GOT3 (cell line): ENCODE data around the gene NBEAL2.

Source experiments
- DNase-seq: peaks from one replicate; lab custom pipeline; 2025; ENCODE audit warnings: mixed read lengths; lab: John Stamatoyannopoulos, UW

NBEAL2 gene

GRCh38 chr3:47041114-47041513 is 61.6 kb downstream of the NBEAL2 start:
- DNase-seq = no peak

- no peak for DNase-seq
These were observed 62.8 kb downstream of the NBEAL2 start for GRCh38 chr3:47042231-47042791.

GRCh38 chr3:47047069-47047468 is 67.6 kb downstream of the NBEAL2 start:
- no peak for DNase-seq

GRCh38 chr3:47047673-47048072 is 68.2 kb downstream of the NBEAL2 start:
- DNase-seq = no peak

GRCh38 chr3:47054412-47054811 is 74.9 kb downstream of the NBEAL2 start:
- DNase-seq = no peak

- no peak for DNase-seq
These were observed 77.2 kb downstream of the NBEAL2 start for GRCh38 chr3:47056705-47057104.

GRCh38 chr3:47057212-47057671 is 77.8 kb downstream of the NBEAL2 start:
- no peak for DNase-seq
